NCI-H2081 (cell line): Measurements from ENCODE around the gene ELL.

ENCODE experiments used
- DNase-seq, 2 experiments: peaks; one replicate each; lab custom pipeline; 2025; lab: John Stamatoyannopoulos, UW

The ELL gene

GRCh38 chr19:18445262-18445948 lies 76.5 kb downstream of the ELL start:
- DNase-seq = no peak

GRCh38 chr19:18444513-18444912 lies 77.4 kb downstream of the ELL start:
- no peak for DNase-seq

GRCh38 chr19:18443831-18444230 lies 78.0 kb downstream of the ELL start:
- no peak for DNase-seq

GRCh38 chr19:18443406-18443805 lies 78.5 kb downstream of the ELL start:
- DNase-seq = no peak

- no peak for DNase-seq
Observed at GRCh38 chr19:18442941-18443340, 78.9 kb downstream of the ELL start.

- no peak for DNase-seq
Observed at GRCh38 chr19:18441804-18442788, 79.8 kb downstream of the ELL start.

GRCh38 chr19:18440936-18441803 lies 80.7 kb downstream of the ELL start:
- DNase-seq = no peak

- peak in 1 of 2 experiments; percentile 18 for DNase-seq
Observed at GRCh38 chr19:18440415-18440877, 81.4 kb downstream of the ELL start.

GRCh38 chr19:18439910-18440237 lies 82.0 kb downstream of the ELL start:
- no peak for DNase-seq

GRCh38 chr19:18439025-18439909 lies 82.6 kb downstream of the ELL start:
- DNase-seq = no peak

- no peak for DNase-seq
Observed at GRCh38 chr19:18438331-18439024, 83.4 kb downstream of the ELL start.

- no peak for DNase-seq
Observed at GRCh38 chr19:18437491-18438330, 84.2 kb downstream of the ELL start, which contains the start of gene ISYNA1. TSS of gene ISYNA1 (minus strand) at chr19:18438133. CDS start at chr19:18437979, 154 bp downstream.

GRCh38 chr19:18436671-18437490 lies 85.0 kb downstream of the ELL start:
- peak; percentile 26 to 36 for DNase-seq

- DNase-seq = no peak
Observed at GRCh38 chr19:18435842-18436670, 85.8 kb downstream of the ELL start.

- DNase-seq = no peak
Observed at GRCh38 chr19:18435178-18435841, 86.6 kb downstream of the ELL start.

GRCh38 chr19:18434411-18435175 lies 87.3 kb downstream of the ELL start:
- DNase-seq = no peak
